ENCODE results near the gene SMIM11.
"Not testable (repeated sequence)": the region's sequence is repeated elsewhere in the genome, so short reads cannot be mapped to it uniquely, and the experiment has no call there.

GRCh38 chr21:34383724-34384415, 8.6 kb downstream of the SMIM11 start:
- not testable (repeated sequence) for TF ChIP-seq CTCF (tag by site-specific recombination; IDR thresholded peaks at IDR 0.05); ZNF785 (tag by site-specific recombination; IDR thresholded peaks at IDR 0.05); SCRT2 (tag by site-specific recombination; IDR thresholded peaks at IDR 0.05); ZNF560 (tag by site-specific recombination; IDR thresholded peaks at IDR 0.05; ENCODE audit: borderline replicate concordance); TRIM28 (IDR thresholded peaks at IDR 0.05; ENCODE audit: borderline replicate concordance, low read length); KLF1 (tag by site-specific recombination; IDR thresholded peaks at IDR 0.05); KLF8 (tag by site-specific recombination; IDR thresholded peaks at IDR 0.05); ATF2 (tag by site-specific recombination; IDR thresholded peaks at IDR 0.05; ENCODE audit: low read depth)
